Fibroblast of pulmonary artery (primary cell): Measurements from ENCODE around the gene ASB14.

Source experiments
- DNase-seq: peaks from one replicate; pipeline ENCODE4 v3.0.0-alpha.2; 2010; ENCODE audit warnings: low read depth
- H3K4me3 ChIP-seq: replicated peaks from 2 replicates; pipeline ENCODE4 v1.5.1; 2011; ENCODE audit warnings: low read depth, mild to moderate bottlenecking, control low read depth, low read length, moderate library complexity
- TF ChIP-seq, protein P1 (sequence below): IDR thresholded peaks from 2 replicates; pipeline ENCODE4 v1.5.1; 2011; ENCODE audit warnings: mild to moderate bottlenecking, control low read depth, low read length, inconsistent platforms; ENCODE audit errors: missing control alignments

ASB14 gene

DNA sequence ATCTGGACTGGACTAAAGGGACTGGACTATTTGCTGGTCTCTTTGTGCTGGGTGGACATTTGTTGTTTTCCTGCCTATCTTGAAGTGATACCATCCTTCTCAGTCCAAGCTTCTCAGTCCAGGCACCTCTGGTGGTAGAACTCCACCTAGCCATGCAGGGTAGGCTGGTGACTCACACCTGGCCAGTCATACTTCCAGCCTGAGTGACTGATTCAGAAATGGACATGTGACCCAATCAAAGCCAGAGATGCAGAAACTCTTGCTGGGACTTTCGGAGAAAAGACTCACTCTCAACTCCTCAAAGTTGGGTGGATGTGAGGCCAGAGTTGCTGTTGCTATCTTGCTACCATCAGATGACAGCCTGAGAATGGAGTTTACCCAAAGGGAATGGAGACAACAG lies 5.6 kb upstream of the ASB14 start:
- H3K4me3 ChIP-seq: no peak overlapping the region
- peak; percentile 7 for DNase-seq
- TF ChIP-seq, protein P1, sequence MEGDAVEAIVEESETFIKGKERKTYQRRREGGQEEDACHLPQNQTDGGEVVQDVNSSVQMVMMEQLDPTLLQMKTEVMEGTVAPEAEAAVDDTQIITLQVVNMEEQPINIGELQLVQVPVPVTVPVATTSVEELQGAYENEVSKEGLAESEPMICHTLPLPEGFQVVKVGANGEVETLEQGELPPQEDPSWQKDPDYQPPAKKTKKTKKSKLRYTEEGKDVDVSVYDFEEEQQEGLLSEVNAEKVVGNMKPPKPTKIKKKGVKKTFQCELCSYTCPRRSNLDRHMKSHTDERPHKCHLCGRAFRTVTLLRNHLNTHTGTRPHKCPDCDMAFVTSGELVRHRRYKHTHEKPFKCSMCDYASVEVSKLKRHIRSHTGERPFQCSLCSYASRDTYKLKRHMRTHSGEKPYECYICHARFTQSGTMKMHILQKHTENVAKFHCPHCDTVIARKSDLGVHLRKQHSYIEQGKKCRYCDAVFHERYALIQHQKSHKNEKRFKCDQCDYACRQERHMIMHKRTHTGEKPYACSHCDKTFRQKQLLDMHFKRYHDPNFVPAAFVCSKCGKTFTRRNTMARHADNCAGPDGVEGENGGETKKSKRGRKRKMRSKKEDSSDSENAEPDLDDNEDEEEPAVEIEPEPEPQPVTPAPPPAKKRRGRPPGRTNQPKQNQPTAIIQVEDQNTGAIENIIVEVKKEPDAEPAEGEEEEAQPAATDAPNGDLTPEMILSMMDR: no peak

DNA sequence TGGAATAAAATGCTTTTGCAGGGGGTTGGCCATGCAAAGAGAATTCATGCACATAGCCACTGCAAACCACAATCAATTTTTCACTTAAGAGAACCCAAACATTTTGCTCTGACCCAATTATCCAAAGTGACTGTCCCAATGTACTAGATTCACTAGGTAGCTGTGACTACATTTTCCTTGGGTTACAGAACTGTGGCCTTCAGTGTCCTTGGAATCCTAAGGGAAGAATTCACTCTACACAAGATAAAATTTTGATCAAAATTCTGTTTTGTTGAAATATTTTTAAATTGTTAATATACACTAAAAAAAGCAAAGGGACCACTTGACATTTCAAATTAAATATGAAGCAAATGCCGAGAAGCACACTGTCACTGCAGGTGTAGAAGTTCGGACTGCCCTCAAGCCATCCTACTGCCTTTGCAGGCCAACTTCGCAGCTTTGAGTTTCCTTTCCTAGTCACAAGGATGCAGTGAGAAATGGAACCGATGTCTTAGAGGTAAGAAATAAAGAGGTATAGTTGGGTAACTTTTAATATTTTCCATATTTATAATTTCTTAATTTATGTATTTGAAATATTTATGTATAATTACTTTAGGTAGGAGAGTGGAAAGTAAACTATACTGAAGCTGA lies 527 bp upstream of the ASB14 start:
- no peak overlapping the region for H3K4me3 ChIP-seq
- no peak for DNase-seq
- TF ChIP-seq, protein P1: no peak

DNA sequence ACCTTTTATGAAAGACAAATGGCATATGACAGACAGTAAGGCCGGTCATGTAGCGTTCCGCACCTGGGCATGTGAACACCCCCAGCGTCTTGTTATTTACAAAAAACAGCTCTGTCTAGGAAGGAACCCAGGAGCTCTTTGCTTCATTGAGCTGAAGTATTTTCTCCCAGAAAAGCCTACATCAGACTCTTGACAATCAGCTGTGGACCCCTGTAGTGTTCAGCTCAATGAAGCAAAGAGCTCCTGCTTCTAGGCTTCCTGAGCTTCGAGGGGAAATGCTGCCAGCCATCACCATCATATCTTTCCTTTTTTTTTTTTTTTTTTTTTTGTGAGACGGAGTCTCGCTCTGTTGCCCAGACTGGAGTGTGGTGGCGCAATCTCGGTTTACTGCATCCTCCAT lies 4.1 kb downstream of the ASB14 start:
- no peak overlapping the region for H3K4me3 ChIP-seq
- no peak for DNase-seq
- TF ChIP-seq, protein P1: no peak

DNA sequence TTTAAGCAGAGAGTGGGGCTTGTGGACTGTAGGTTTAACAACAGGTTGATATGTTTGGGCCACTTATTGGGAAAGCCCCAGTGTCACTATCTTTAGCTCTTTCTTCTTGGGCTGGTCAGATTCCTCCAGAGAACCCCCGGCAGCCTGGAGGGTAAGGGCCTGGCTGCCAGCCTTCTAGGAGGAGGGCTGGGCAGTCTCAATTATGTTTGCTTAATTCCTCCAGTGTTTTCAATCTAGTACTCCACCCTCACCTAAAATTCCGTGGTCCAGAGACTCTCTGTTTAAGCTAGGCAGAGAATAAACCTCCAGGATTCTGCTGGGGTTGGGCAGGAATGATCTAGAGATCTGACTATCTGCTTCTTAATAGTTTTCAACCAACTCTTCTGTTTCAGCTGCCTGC lies 5.3 kb downstream of the ASB14 start:
- H3K4me3 ChIP-seq: no peak overlapping the region
- no peak for DNase-seq
- TF ChIP-seq, protein P1: no peak

DNA sequence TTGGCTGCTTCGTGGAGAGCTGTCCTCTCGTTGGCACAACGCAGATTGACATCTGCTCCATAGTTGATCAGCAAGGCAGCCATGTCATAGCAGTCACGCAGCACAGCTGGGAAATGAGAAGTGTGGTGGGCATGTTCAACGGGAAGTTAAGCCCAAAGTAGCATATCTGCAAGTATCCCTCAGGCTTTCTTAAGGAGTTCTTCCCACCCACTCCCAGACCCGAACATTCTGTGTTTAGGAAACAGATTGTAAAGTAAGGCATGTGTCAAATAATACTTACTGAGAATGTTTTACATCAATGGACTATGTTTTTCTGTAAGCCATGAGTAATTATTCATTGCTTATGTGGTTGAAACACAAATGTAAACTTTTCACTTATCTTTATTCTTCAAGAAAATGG lies 9.2 kb downstream of the ASB14 start:
- no peak overlapping the region for H3K4me3 ChIP-seq
- DNase-seq: no peak
- TF ChIP-seq, protein P1: no peak

DNA sequence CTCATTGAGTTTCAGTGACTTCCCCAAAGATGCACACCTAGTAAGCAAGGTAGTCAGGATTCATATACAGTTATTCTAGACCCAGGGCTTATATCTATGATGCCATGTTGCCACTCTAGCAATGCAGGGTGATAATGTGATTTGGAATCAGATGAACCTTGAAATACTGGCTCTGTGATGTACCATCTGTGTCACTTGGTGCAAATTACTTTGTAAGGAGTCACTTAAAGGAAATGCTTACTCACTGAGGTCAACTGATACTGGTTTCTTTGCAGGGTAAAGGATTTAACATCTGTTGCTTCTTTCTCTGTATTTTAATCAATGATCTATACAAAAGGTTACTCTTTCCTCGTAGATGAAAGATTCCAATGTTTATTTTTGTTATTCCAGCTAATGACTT lies 10.8 kb downstream of the ASB14 start:
- DNase-seq: peak; percentile 10
- TF ChIP-seq, protein P1: no peak
- H3K4me3 ChIP-seq: no peak overlapping the region

DNA sequence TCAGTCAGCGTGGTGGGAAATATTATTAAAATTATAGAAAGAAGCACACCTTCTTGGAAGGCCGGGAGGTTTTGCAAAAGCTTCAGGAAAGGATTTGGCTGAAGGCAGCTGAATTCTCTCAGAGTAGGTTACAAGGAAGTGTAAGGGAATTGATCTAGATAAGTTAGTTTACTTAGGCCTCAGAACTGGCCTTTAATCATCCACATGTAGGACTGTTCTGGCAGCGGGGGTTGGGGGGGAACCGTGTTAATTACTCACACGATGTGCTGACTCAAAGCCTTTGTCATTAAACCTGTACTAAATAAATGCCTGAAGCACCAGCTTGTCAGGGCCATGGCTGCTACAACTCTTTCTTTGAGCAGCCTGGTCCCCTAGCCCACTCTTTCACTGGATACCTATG lies 12.8 kb downstream of the ASB14 start:
- TF ChIP-seq, protein P1: no peak
- H3K4me3 ChIP-seq: no peak overlapping the region
- no peak for DNase-seq
